ENCODE results near the gene EN2. TPM values are rescaled to one million over a fixed set of nuclear protein-coding genes. Genes with fewer than 3 reads are reported as not detected.

Gene EN2
- total RNA-seq, 2 donors from 2014 or later, result 0.27 TPM; not detected in 1

- H3K4me3 ChIP-seq, result no peak overlapping the region
- no peaks in the 10 kb centered on the region for H3K36me3 ChIP-seq
- ATAC-seq (ENCODE audit: insufficient number of reproducible peaks, low FRiP score, low read depth), result no peak
- H3K27ac ChIP-seq, result no peak overlapping the region
- no peaks in the 10 kb centered on the region for H3K27me3 ChIP-seq (replicated peaks; ENCODE audit: insufficient read depth)
- H3K4me1 ChIP-seq (ENCODE audit: control insufficient read depth in 1 of 2, low read depth in 2 of 2), result no peaks in the 10 kb centered on the region
- DNase-seq (ENCODE audit: low spot score), result no peak
- no peak for TF ChIP-seq CTCF (IDR thresholded peaks at IDR 0.05)
- no peaks in the 10 kb centered on the region for H3K9me3 ChIP-seq
These were observed 31.2 kb upstream of the EN2 start for GRCh38 chr7:155426543-155427410.

GRCh38 chr7:155427411-155428038 is 30.4 kb upstream of the EN2 start:
- no peaks in the 10 kb centered on the region for H3K27me3 ChIP-seq (replicated peaks; ENCODE audit: insufficient read depth)
- no peaks in the 10 kb centered on the region for H3K4me1 ChIP-seq (ENCODE audit: control insufficient read depth in 1 of 2, low read depth in 2 of 2)
- no peak for DNase-seq (ENCODE audit: low spot score)
- no peak for ATAC-seq (ENCODE audit: insufficient number of reproducible peaks, low FRiP score, low read depth)
- no peak overlapping the region for H3K27ac ChIP-seq
- no peak for TF ChIP-seq CTCF (IDR thresholded peaks at IDR 0.05)
- no peak overlapping the region for H3K4me3 ChIP-seq
- H3K9me3 ChIP-seq, result no peaks in the 10 kb centered on the region
- H3K36me3 ChIP-seq, result no peaks in the 10 kb centered on the region

GRCh38 chr7:155428171-155428834 is 29.6 kb upstream of the EN2 start:
- no peak for DNase-seq (ENCODE audit: low spot score)
- H3K27me3 ChIP-seq (replicated peaks; ENCODE audit: insufficient read depth), result no peaks in the 10 kb centered on the region
- no peaks in the 10 kb centered on the region for H3K4me1 ChIP-seq (ENCODE audit: control insufficient read depth in 1 of 2, low read depth in 2 of 2)
- no peak overlapping the region for H3K27ac ChIP-seq
- TF ChIP-seq CTCF (IDR thresholded peaks at IDR 0.05), result no peak
- H3K4me3 ChIP-seq, result no peak overlapping the region
- no peaks in the 10 kb centered on the region for H3K9me3 ChIP-seq
- no peak for ATAC-seq (ENCODE audit: insufficient number of reproducible peaks, low FRiP score, low read depth)
- H3K36me3 ChIP-seq, result no peaks in the 10 kb centered on the region

- DNase-seq (ENCODE audit: low spot score), result no peak
- H3K4me3 ChIP-seq, result no peak overlapping the region
- H3K36me3 ChIP-seq, result no peaks in the 10 kb centered on the region
- TF ChIP-seq CTCF (IDR thresholded peaks at IDR 0.05), result no peak
- H3K9me3 ChIP-seq, result no peaks in the 10 kb centered on the region
- no peaks in the 10 kb centered on the region for H3K4me1 ChIP-seq (ENCODE audit: control insufficient read depth in 1 of 2, low read depth in 2 of 2)
- no peak for ATAC-seq (ENCODE audit: insufficient number of reproducible peaks, low FRiP score, low read depth)
- H3K27ac ChIP-seq, result no peak overlapping the region
- H3K27me3 ChIP-seq (replicated peaks; ENCODE audit: insufficient read depth), result no peaks in the 10 kb centered on the region
These were observed 28.3 kb upstream of the EN2 start for GRCh38 chr7:155429651-155430050.

- no peak overlapping the region for H3K4me3 ChIP-seq
- H3K36me3 ChIP-seq, result no peaks in the 10 kb centered on the region
- DNase-seq (ENCODE audit: low spot score) (no peak), ATAC-seq (ENCODE audit: insufficient number of reproducible peaks, low FRiP score, low read depth) (no peak)
- H3K27ac ChIP-seq, result no peak overlapping the region
- H3K9me3 ChIP-seq, result no peaks in the 10 kb centered on the region
- H3K27me3 ChIP-seq (replicated peaks; ENCODE audit: insufficient read depth), result no peaks in the 10 kb centered on the region
- no peaks in the 10 kb centered on the region for H3K4me1 ChIP-seq (ENCODE audit: control insufficient read depth in 1 of 2, low read depth in 2 of 2)
- no peak for TF ChIP-seq CTCF (IDR thresholded peaks at IDR 0.05)
These were observed 27.3 kb upstream of the EN2 start for GRCh38 chr7:155430606-155431005.

Measured in thoracic aorta (tissue), 2 donors.